H54 (cell line): ENCODE data around the gene LAMP1.
A peak's percentile ranks its signal among the peaks of the same experiment; 100 is the strongest.

ENCODE experiments used
- DNase-seq: peaks from one replicate; pipeline ENCODE4 v3.0.0; 2011; ENCODE audit warnings: low spot score, mixed read lengths; ENCODE audit not compliant: insufficient read length
- FAIRE-seq: peaks from 3 replicates; lab custom pipeline; 2011; peaks lifted over from hg19 to GRCh38; lab: Jason Lieb, UNC
- POLR2A ChIP-seq: IDR thresholded peaks from 2 replicates; pipeline ENCODE4 v1.6.1; 2011; ENCODE audit warnings: low read depth, mild to moderate bottlenecking, low read length

Gene LAMP1

DNA sequence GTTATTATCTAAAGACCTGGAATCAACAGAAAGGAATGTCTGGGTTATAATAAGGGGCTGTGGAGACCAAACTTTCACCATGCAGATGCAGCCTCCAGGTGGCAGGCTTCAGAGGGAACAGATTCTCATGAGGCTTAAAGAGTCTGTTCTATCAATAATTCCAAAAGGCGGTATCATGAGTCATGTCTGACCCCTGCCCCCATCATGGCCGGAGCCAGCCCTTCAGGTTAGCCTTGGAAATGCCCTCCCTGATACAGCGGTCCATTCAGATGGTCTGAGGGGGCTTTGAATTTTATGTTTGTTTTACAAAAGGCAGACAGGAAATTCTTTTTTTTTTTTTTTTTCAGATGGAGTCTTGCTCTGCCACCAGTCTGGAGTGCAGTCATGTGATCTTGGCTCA lies 21.7 kb upstream of the LAMP1 start:
- DNase-seq (peak; percentile 52), FAIRE-seq (peak; percentile 52)
- TF ChIP-seq POLR2A: no peak

DNA sequence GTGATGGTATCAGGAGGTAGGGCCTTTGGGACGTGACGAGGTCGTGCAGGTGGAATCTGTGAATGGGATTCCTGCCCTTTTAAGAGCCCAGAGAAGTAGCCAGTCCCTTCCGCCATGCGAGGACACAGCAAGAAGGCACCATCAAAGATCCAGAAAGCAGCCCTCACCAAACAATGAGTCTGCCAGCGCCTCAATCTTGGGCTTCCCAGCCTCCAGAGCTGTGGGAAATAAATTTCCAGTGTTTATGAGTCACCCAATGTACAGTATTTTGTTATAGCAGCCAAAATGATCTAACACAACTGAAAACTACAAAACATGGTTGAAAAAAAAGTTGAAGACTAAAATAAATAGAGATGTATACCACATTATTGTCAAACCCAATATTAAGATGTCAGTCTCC lies 16.9 kb upstream of the LAMP1 start:
- no peak for FAIRE-seq
- no peak for TF ChIP-seq POLR2A
- DNase-seq: no peak

- FAIRE-seq (no peak), DNase-seq (no peak)
- TF ChIP-seq POLR2A: no peak
Measured at GRCh38 chr13:113283904-113284303, 13.1 kb upstream of the LAMP1 start.

DNA sequence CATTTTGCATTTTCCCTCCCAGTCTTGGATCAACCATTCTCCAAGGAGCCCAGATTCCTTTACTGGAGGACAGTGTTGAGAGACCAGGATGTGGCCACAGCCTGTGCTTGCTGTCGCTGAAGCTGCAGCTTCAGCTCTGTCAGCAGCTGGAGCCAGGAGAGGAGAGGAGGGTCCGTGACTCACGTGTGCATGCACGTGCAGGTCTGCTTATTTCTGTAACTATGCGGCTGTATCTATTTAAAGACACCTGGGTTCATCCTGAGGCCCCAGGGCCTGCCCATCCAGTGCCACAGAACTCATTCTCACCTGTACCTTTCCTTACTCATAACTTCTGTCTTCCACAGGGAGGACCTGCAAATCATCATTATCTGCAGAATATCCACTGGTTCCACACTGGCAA lies 8.2 kb upstream of the LAMP1 start:
- TF ChIP-seq POLR2A: no peak
- FAIRE-seq (no peak), DNase-seq (no peak)

DNA sequence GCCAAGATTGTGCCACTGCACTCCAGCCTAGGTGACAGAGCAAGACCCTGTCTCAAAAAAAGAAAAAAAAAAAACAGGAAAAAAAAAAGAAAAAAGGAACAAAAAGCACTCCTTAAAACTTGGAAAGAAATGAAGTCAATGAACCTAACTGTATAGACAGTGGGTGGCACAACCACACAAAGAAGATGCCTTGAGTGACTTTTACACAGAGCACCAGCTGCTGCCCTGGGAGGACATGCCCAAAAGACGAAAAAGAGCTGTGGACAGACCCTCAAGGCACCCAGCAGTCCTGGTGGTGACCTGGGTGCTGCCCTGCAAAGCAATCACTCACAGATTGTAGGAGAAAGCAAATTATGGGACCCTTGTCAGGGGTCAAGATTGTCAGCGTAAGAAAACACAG lies 5.9 kb upstream of the LAMP1 start:
- DNase-seq (no peak), FAIRE-seq (no peak)
- TF ChIP-seq POLR2A: no peak

- DNase-seq: no peak
- no peak for TF ChIP-seq POLR2A
- FAIRE-seq: peak; percentile 71
Measured at GRCh38 chr13:113292021-113292862, 4.8 kb upstream of the LAMP1 start.

DNA sequence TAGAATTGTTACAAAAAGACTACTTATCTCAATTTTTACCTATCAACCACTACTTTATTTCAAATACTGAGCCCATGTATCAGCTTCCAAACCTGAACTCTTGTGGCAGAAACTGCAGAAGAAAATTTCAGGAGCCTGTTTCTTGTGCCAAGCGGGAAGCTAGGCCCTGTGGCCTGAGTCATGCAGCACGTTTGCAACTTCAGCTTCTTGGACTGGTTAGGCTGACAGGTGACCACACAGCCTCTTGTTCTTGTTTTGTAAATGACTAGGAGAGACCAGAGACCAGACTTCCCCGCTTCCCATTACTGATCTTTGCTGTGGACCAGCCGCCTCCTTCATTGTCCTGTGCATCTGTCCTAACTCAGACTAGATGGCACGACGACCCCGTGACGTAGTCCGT lies 3.4 kb upstream of the LAMP1 start:
- TF ChIP-seq POLR2A: no peak
- FAIRE-seq (no peak), DNase-seq (no peak)

- TF ChIP-seq POLR2A: no peak
- DNase-seq (no peak), FAIRE-seq (no peak)
Measured at GRCh38 chr13:113295776-113296175, 1.3 kb upstream of the LAMP1 start.

- DNase-seq: no peak
- TF ChIP-seq POLR2A: no peak
- FAIRE-seq: no peak
Measured at GRCh38 chr13:113297370-113298042, 467 bp downstream of the LAMP1 start.

DNA sequence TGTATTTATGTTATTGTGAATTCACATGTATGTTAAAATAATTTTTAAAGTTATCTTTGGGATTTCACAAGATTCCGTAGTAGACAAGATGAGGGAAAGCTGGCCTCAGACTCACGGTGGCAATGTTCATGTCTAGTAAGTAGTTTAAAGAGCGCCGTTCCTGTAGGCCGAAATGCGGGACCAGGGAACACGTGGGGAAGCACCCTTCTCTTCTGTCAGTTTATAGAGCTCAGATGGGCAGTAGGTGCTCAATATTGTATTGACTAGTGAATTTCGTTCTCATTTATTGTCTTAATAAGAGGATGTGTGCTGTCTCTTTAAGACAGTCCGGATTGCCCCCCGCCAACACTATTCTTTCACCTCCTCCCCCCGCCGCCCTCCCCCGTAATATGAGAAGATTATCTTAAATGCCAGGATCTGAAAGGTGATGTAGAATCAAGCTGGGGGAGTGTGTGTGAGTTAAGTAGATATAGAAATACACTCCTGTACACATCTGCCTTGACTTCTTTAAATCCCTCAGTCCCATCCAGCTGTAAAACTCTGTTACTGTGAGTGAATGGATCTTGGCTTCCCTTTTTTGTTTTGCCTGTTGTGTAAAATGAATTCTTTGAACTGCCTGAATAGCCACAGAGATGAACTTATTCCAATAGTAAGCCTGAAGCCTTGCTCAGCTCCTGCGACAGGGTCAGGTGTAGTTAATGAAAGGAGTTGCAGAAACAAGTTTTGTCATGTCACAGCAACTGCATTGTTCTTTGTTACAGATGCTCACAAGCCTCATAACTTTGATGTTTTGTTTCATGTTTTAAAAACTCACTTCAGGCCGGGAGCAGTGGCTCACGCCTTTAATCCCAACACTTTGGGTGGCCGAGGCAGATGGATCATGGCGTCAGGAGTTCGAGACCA lies 1.3 kb downstream of the LAMP1 start:
- DNase-seq: no peak
- TF ChIP-seq POLR2A: no peak
- no peak for FAIRE-seq

- TF ChIP-seq POLR2A: no peak
- no peak for FAIRE-seq
- no peak for DNase-seq
Measured at GRCh38 chr13:113299951-113300350, 2.9 kb downstream of the LAMP1 start.

DNA sequence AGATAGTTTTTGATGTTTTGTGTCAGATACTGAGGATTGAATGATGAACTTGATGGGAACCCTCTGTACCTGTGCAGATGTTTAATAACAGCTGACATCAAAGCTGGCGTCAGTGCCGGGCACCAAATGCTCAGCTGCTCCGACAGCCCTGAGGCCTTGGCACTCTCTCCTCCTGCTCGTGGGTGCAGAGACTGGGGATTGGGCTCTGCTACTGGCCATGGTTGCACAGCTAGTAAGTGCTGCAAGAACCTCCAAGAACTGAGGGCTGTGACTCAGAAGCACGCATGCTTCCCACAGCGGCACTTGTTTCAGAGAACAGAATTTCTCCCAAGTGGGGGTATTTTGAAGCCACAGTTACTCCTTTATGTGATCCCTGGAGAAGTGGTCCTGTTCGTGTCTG lies 5.9 kb downstream of the LAMP1 start:
- no peak for DNase-seq
- no peak for TF ChIP-seq POLR2A
- no peak for FAIRE-seq

- no peak for FAIRE-seq
Measured at GRCh38 chr13:113304121-113304520, 7.1 kb downstream of the LAMP1 start.

GRCh38 chr13:113305208-113305607 lies 8.2 kb downstream of the LAMP1 start:
- TF ChIP-seq POLR2A: no peak
- FAIRE-seq (peak; percentile 41), DNase-seq (no peak)

More at GRCh38 chr13:113304121-113304520, 7.1 kb downstream of the LAMP1 start:
- no peak for TF ChIP-seq POLR2A
- DNase-seq: no peak
